Activated CD8-positive, alpha-beta memory T cell treated with anti-CD3 and anti-CD28 coated beads, Interleukin-2, amount 10 ng/mL, durations not matched to agents 7 days and 5 days (primary cell): ENCODE data around the gene ACTL6B. TPM values are rescaled to one million over a fixed set of nuclear protein-coding genes. Genes with fewer than 3 reads are reported as not detected.

Source experiments
- ATAC-seq: fragments of 150-1000 bp; cut with Tn5 transposase; one replicate; pipeline ENCODE4 v1.10.0; 2021; ENCODE audit warnings: moderate library complexity
- CTCF ChIA-PET: fragments of 350-600 bp; sonication (Branson Sonifier 250); formaldehyde crosslinking; loops from one replicate; lab custom pipeline; 2021; ENCODE audit warnings: antibody characterized with exemption; lab: Charles Lee
- DNase-seq: peaks from one replicate; pipeline ENCODE4 v3.0.0-alpha.2; 2020
- H3K27ac Mint-ChIP-seq: one replicate; pipeline ENCODE4 v1.8.0; 2021; ENCODE audit warnings: mild to moderate bottlenecking, mixed read lengths
- H3K27me3 Mint-ChIP-seq: one replicate; pipeline ENCODE4 v1.8.0; 2021; ENCODE audit warnings: mixed read lengths
- H3K36me3 Mint-ChIP-seq: one replicate; pipeline ENCODE4 v1.8.0; 2021; ENCODE audit warnings: mild to moderate bottlenecking, mixed read lengths
- H3K4me1 Mint-ChIP-seq: one replicate; pipeline ENCODE4 v1.8.0; 2021; ENCODE audit warnings: mixed read lengths
- H3K4me3 Mint-ChIP-seq: one replicate; pipeline ENCODE4 v1.8.0; 2021; ENCODE audit warnings: mild to moderate bottlenecking, moderate library complexity, mixed read lengths
- H3K9me3 Mint-ChIP-seq: one replicate; pipeline ENCODE4 v1.8.0; 2022; ENCODE audit warnings: low read depth, mixed read lengths
- total RNA-seq, 2 experiments: library from RNA; stranded (reverse); gene quantifications; one replicate each; pipeline ENCODE4 v1.2.3, GENCODE V29; 2021

ACTL6B gene
- total RNA-seq, 2 experiments from 2014 or later, result not detected

- Mint-ChIP-seq H3K27ac (peak overlapping the region; percentile 37), H3K9me3 (no peaks in the 10 kb centered on the region), H3K4me1 (peaks cover 20% of the 10 kb centered on the region), H3K36me3 (peaks cover 9% of the 10 kb centered on the region), H3K4me3 (no peak overlapping the region), H3K27me3 (no peaks in the 10 kb centered on the region)
- ATAC-seq (no peak), DNase-seq (no peak)
- CTCF ChIA-PET, result interaction anchor here (0.5 to 9.5 kb wide), 8 partner anchors 15 to 164 kb away, joined by 3 to 137 read pairs (median 25); partner anchors contain the start of genes GNB2, MOSPD3, POP7 and SLC12A9
Measured at GRCh38 chr7:100688326-100688860, 32.1 kb upstream of the ACTL6B start.

GRCh38 chr7:100687751-100688300 lies 31.6 kb upstream of the ACTL6B start:
- DNase-seq (no peak), ATAC-seq (no peak)
- H3K9me3 Mint-ChIP-seq, result no peaks in the 10 kb centered on the region
- H3K27ac Mint-ChIP-seq, result no peak overlapping the region
- H3K4me3 Mint-ChIP-seq, result no peak overlapping the region
- H3K27me3 Mint-ChIP-seq, result no peaks in the 10 kb centered on the region
- peaks cover 16% of the 10 kb centered on the region for H3K4me1 Mint-ChIP-seq
- H3K36me3 Mint-ChIP-seq, result peaks cover 8% of the 10 kb centered on the region
- CTCF ChIA-PET, result interaction anchor here (0.5 to 1.2 kb wide), 2 partner anchors 18 to 75 kb away, joined by 3 to 4 read pairs; partner anchors contain the start of gene POP7

- H3K4me1 Mint-ChIP-seq, result peaks cover 10% of the 10 kb centered on the region
- H3K36me3 Mint-ChIP-seq, result peaks cover 8% of the 10 kb centered on the region
- no peaks in the 10 kb centered on the region for H3K27me3 Mint-ChIP-seq
- H3K9me3 Mint-ChIP-seq, result no peaks in the 10 kb centered on the region
- DNase-seq (no peak), ATAC-seq (no peak)
- no peak overlapping the region for H3K27ac Mint-ChIP-seq
- CTCF ChIA-PET, result interaction anchor here (1.2 kb wide), 1 partner anchor 19 kb away, joined by 4 read pairs; the partner anchor contains the start of gene POP7
- H3K4me3 Mint-ChIP-seq, result no peak overlapping the region
Measured at GRCh38 chr7:100687261-100687660, 31.0 kb upstream of the ACTL6B start.

- CTCF ChIA-PET, result interaction anchor here (1.2 kb wide), 1 partner anchor 19 kb away, joined by 4 read pairs; the partner anchor contains the start of gene POP7
- no peaks in the 10 kb centered on the region for H3K9me3 Mint-ChIP-seq
- ATAC-seq (no peak), DNase-seq (no peak)
- H3K36me3 Mint-ChIP-seq, result peaks cover 7% of the 10 kb centered on the region
- H3K27ac Mint-ChIP-seq, result no peak overlapping the region
- no peak overlapping the region for H3K4me3 Mint-ChIP-seq
- H3K4me1 Mint-ChIP-seq, result peaks cover 6% of the 10 kb centered on the region
- H3K27me3 Mint-ChIP-seq, result no peaks in the 10 kb centered on the region
Measured at GRCh38 chr7:100686822-100687211, 30.6 kb upstream of the ACTL6B start.

GRCh38 chr7:100686201-100686821 lies 30.1 kb upstream of the ACTL6B start:
- no peaks in the 10 kb centered on the region for H3K9me3 Mint-ChIP-seq
- CTCF ChIA-PET, result interaction anchor here (1.7 kb wide), 1 partner anchor 9 kb away, joined by 3 read pairs; no protein-coding TSS in a partner anchor
- DNase-seq (no peak), ATAC-seq (no peak)
- no peaks in the 10 kb centered on the region for H3K27me3 Mint-ChIP-seq
- H3K27ac Mint-ChIP-seq, result no peak overlapping the region
- H3K4me1 Mint-ChIP-seq, result peaks cover 5% of the 10 kb centered on the region
- no peak overlapping the region for H3K4me3 Mint-ChIP-seq
- peaks cover 5% of the 10 kb centered on the region for H3K36me3 Mint-ChIP-seq

- no peaks in the 10 kb centered on the region for H3K9me3 Mint-ChIP-seq
- CTCF ChIA-PET, result interaction anchor here (1.0 to 1.7 kb wide), 2 partner anchors 9 to 20 kb away, joined by 3 read pairs; partner anchors contain the start of gene POP7
- no peak overlapping the region for H3K4me3 Mint-ChIP-seq
- peaks cover 5% of the 10 kb centered on the region for H3K4me1 Mint-ChIP-seq
- no peaks in the 10 kb centered on the region for H3K27me3 Mint-ChIP-seq
- DNase-seq (no peak), ATAC-seq (no peak)
- H3K27ac Mint-ChIP-seq, result no peak overlapping the region
- peaks cover 5% of the 10 kb centered on the region for H3K36me3 Mint-ChIP-seq
Measured at GRCh38 chr7:100685631-100686145, 29.4 kb upstream of the ACTL6B start.

- Mint-ChIP-seq H3K9me3 (no peaks in the 10 kb centered on the region), H3K4me1 (peaks cover 6% of the 10 kb centered on the region), H3K36me3 (peaks cover 6% of the 10 kb centered on the region), H3K27me3 (no peaks in the 10 kb centered on the region), H3K27ac (no peak overlapping the region), H3K4me3 (no peak overlapping the region)
- ATAC-seq (no peak), DNase-seq (no peak)
- CTCF ChIA-PET, result interaction anchor here (1.0 to 11.5 kb wide), 3 partner anchors 7 to 21 kb away, joined by 3 to 91 read pairs (median 3); partner anchors contain the start of genes GIGYF1 and POP7
Measured at GRCh38 chr7:100685049-100685605, 28.9 kb upstream of the ACTL6B start.

- Mint-ChIP-seq H3K36me3 (peaks cover 7% of the 10 kb centered on the region), H3K4me1 (peaks cover 7% of the 10 kb centered on the region), H3K27me3 (no peaks in the 10 kb centered on the region), H3K4me3 (no peak overlapping the region), H3K27ac (no peak overlapping the region), H3K9me3 (no peaks in the 10 kb centered on the region)
- CTCF ChIA-PET, result interaction anchor here (1.0 to 11.5 kb wide), 4 partner anchors 7 to 21 kb away, joined by 3 to 91 read pairs (median 5); partner anchors contain the start of genes GIGYF1 and POP7
- DNase-seq (no peak), ATAC-seq (no peak)
Measured at GRCh38 chr7:100684534-100685042, 28.3 kb upstream of the ACTL6B start.

GRCh38 chr7:100683659-100684533 lies 27.6 kb upstream of the ACTL6B start:
- Mint-ChIP-seq H3K27ac (no peak overlapping the region), H3K4me3 (no peak overlapping the region), H3K9me3 (no peaks in the 10 kb centered on the region), H3K4me1 (peaks cover 7% of the 10 kb centered on the region), H3K36me3 (peaks cover 12% of the 10 kb centered on the region), H3K27me3 (no peaks in the 10 kb centered on the region)
- no peak for ATAC-seq
- CTCF ChIA-PET, result interaction anchor here (1.1 to 11.5 kb wide), 3 partner anchors 8 to 115 kb away, joined by 3 to 91 read pairs (median 7); partner anchors contain the start of gene GIGYF1
- no peak for DNase-seq

- CTCF ChIA-PET, result interaction anchor here (1.1 to 11.5 kb wide), 3 partner anchors 9 to 114 kb away, joined by 3 to 91 read pairs (median 7); partner anchors contain the start of gene GIGYF1
- DNase-seq (no peak), ATAC-seq (no peak)
Measured at GRCh38 chr7:100682991-100683658, 26.9 kb upstream of the ACTL6B start.

GRCh38 chr7:100682228-100682741 lies 26.0 kb upstream of the ACTL6B start:
- peaks cover 23% of the 10 kb centered on the region for H3K36me3 Mint-ChIP-seq
- H3K4me1 Mint-ChIP-seq, result peaks cover 7% of the 10 kb centered on the region
- H3K27me3 Mint-ChIP-seq, result no peaks in the 10 kb centered on the region
- H3K4me3 Mint-ChIP-seq, result no peak overlapping the region
- ATAC-seq (no peak), DNase-seq (no peak)
- CTCF ChIA-PET, result interaction anchor here (1.1 to 11.5 kb wide), 4 partner anchors 10 to 113 kb away, joined by 3 to 91 read pairs (median 11); partner anchors contain the start of genes GIGYF1 and POP7
- H3K9me3 Mint-ChIP-seq, result no peaks in the 10 kb centered on the region
- H3K27ac Mint-ChIP-seq, result no peak overlapping the region

More at GRCh38 chr7:100682991-100683658, 26.9 kb upstream of the ACTL6B start:
- peaks cover 17% of the 10 kb centered on the region for H3K36me3 Mint-ChIP-seq
- H3K4me3 Mint-ChIP-seq, result no peak overlapping the region
- H3K27ac Mint-ChIP-seq, result no peak overlapping the region
- H3K9me3 Mint-ChIP-seq, result no peaks in the 10 kb centered on the region
- H3K4me1 Mint-ChIP-seq, result peaks cover 5% of the 10 kb centered on the region
- H3K27me3 Mint-ChIP-seq, result no peaks in the 10 kb centered on the region
